ENCODE results near the gene HSPG2. TPM values are rescaled to one million over a fixed set of nuclear protein-coding genes. Genes with fewer than 3 reads are reported as not detected.
"Not testable (repeated sequence)": the region's sequence is repeated elsewhere in the genome, so short reads cannot be mapped to it uniquely, and the experiment has no call there.

HSPG2 gene
- total RNA-seq, 2 donors from 2014 or later = 0.20 TPM; not detected in 1

DNA sequence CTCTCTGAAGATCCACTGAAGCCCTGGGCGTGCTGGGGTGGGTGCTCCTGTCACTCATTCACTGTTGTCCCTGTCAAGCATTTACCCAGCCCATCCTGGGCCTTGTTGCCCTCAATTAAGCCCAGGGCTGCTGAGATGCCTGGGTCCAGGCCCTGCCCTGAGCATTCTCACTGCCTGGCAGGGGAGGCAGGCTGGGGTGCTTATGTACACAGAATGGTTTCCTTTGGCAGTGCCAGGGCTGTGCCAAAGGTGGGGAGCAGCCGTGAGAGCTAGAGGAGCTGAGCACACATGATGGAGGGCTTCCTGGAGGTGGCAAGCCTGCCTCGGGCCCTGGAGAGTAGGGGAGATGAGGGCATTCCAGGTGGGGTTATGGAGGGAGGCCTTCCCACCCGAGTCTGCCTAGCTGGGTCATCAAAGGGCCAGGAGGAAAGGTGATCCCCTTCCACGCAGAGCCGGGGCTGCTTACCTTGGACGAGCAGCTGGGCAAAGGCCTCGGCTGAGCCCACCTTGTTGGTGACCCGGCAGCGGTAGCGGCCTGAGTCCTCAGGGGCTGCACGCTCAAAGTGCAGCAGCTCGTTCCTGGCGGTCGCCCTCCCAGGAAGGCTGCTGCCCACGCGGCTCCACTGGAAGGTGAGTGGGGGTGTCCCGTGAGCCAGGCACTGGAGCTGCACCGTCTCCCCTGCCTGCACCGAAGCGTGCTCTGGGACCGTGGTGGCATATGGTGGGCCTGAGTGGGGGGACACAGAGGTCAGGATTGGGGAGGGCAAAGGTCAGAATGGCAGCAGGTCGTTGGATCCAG is 98.6 kb downstream of the HSPG2 start:
- Mint-ChIP-seq H3K27ac (no peak overlapping the region), H3K27me3 (no peaks in the 10 kb centered on the region), H3K36me3 (no peaks in the 10 kb centered on the region), H3K4me3 (no peak overlapping the region), H3K9me3 (no peaks in the 10 kb centered on the region), H3K4me1 (ENCODE audit: low read depth in 2 of 2) (no peaks in the 10 kb centered on the region)
- ATAC-seq = no peak
- DNase-seq (ENCODE audit: low spot score) = no peak

DNA sequence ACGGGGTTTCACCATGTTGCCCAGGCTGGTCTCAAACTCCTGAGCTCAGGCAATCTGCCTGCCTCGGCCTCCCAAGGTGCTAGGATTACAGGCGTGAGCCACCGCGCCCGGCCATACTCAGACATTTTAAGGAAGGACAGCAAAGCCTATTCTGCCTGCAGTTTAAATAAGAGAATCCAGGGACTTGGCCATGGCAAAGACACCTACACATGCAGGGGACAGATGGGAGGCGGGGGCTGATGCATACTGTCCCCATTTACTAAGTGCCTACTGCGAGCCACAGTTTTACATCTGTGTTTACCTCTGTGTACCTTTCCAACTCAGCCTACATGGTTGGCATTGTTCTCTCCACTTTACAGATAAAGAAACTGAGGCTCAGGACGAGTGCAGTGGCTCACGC is 99.6 kb downstream of the HSPG2 start:
- no peak overlapping the region for H3K27ac Mint-ChIP-seq
- H3K4me1 Mint-ChIP-seq (ENCODE audit: low read depth in 2 of 2) = no peaks in the 10 kb centered on the region
- H3K9me3 Mint-ChIP-seq = no peaks in the 10 kb centered on the region
- no peak overlapping the region for H3K4me3 Mint-ChIP-seq
- no peaks in the 10 kb centered on the region for H3K36me3 Mint-ChIP-seq
- ATAC-seq (no peak), DNase-seq (ENCODE audit: low spot score) (no peak)
- no peaks in the 10 kb centered on the region for H3K27me3 Mint-ChIP-seq

DNA sequence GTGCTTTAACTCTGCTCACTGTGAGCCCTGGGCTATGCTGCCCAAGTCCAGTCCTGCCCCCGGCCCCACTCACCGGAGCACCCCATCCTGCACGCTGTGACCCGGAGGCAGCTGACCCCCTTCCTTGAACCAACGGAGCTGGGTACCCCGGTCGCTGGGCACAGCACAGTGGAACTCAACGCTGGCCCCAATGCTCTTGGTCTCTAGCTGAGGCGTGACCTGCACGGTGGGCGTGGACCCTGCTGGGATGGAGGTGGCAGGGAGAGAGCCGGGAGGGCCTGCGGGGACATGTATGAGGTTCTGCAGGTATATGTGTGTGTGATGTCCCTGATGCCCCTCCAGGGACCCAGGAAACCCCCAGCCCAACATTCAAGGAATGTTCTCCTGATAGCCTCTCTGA is 100.4 kb downstream of the HSPG2 start:
- Mint-ChIP-seq H3K36me3 (no peaks in the 10 kb centered on the region), H3K27me3 (no peaks in the 10 kb centered on the region), H3K4me3 (no peak overlapping the region), H3K9me3 (no peaks in the 10 kb centered on the region), H3K27ac (no peak overlapping the region), H3K4me1 (ENCODE audit: low read depth in 2 of 2) (no peaks in the 10 kb centered on the region)
- DNase-seq (ENCODE audit: low spot score) (no peak), ATAC-seq (peak in 1 of 2 donors; percentile 17)

DNA sequence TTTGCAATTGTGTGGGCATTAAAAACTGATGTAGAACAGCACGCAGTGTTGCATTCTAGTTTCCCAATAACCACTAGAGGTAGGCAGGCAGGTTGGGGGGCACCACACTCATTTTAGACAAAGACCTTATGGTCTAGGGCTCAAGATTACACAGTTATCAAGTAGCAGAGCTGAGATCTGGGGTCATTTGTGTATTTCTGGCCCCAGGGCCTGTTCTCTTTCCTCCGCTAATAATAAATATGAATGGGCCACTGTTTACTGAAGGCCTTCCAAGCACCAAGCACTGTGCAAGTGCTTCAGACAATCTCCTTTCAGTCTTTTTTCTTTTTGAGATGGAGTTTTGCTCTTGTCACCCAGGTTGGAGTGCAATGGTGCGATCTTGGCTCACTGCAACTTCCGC is 101.1 kb downstream of the HSPG2 start:
- Mint-ChIP-seq H3K27ac (no peak overlapping the region), H3K36me3 (no peaks in the 10 kb centered on the region), H3K4me1 (ENCODE audit: low read depth in 2 of 2) (no peaks in the 10 kb centered on the region), H3K27me3 (no peaks in the 10 kb centered on the region), H3K9me3 (no peaks in the 10 kb centered on the region), H3K4me3 (no peak overlapping the region)
- DNase-seq (ENCODE audit: low spot score) = no peak
- ATAC-seq = no peak

DNA sequence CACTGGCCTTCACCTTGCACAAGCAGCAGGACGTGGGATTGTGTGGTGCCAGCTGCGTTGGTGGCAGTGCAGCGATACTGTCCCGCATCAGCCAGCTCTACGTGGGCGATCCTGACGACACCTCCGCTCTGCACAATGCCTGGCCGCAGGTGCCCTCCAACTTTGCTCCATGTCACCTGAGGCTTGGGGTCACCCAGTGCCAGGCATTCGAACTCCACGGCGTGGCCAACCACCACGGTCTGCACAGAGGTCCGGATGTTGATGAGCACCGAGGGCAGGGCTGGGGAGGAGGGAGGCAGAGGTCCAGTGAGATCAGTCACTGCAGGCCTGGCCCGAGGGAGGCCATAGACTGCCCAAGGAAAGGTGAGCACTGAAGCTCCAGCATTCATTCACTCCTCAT is 102.4 kb downstream of the HSPG2 start:
- no peak for DNase-seq (ENCODE audit: low spot score)
- no peak for ATAC-seq
- Mint-ChIP-seq H3K27me3 (no peaks in the 10 kb centered on the region), H3K4me1 (ENCODE audit: low read depth in 2 of 2) (no peaks in the 10 kb centered on the region), H3K9me3 (no peaks in the 10 kb centered on the region), H3K27ac (no peak overlapping the region), H3K4me3 (no peak overlapping the region), H3K36me3 (no peaks in the 10 kb centered on the region)

DNA sequence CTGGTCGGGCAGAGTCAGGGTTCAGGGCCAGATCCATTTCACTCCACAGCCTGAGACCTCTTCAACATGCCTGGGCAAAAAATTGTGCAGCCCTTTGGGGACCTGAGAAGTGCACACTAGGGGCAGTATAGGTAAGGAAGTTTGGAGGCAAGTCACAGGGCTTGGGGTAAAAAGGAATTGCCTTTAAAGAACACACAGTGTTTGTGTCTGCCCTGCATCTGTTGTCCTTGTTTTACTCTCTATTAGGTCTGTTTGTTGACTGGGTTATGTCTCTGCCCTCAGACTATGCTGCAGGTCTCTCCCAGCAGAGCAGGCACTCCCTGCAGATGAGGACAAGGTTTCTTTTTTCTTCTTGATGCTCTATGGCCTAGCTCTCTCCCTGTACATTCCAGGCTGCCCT is 103.0 kb downstream of the HSPG2 start:
- H3K27ac Mint-ChIP-seq = no peak overlapping the region
- no peaks in the 10 kb centered on the region for H3K4me1 Mint-ChIP-seq (ENCODE audit: low read depth in 2 of 2)
- H3K4me3 Mint-ChIP-seq = no peak overlapping the region
- no peaks in the 10 kb centered on the region for H3K27me3 Mint-ChIP-seq
- H3K9me3 Mint-ChIP-seq = no peaks in the 10 kb centered on the region
- ATAC-seq (no peak), DNase-seq (ENCODE audit: low spot score) (no peak)
- no peaks in the 10 kb centered on the region for H3K36me3 Mint-ChIP-seq

DNA sequence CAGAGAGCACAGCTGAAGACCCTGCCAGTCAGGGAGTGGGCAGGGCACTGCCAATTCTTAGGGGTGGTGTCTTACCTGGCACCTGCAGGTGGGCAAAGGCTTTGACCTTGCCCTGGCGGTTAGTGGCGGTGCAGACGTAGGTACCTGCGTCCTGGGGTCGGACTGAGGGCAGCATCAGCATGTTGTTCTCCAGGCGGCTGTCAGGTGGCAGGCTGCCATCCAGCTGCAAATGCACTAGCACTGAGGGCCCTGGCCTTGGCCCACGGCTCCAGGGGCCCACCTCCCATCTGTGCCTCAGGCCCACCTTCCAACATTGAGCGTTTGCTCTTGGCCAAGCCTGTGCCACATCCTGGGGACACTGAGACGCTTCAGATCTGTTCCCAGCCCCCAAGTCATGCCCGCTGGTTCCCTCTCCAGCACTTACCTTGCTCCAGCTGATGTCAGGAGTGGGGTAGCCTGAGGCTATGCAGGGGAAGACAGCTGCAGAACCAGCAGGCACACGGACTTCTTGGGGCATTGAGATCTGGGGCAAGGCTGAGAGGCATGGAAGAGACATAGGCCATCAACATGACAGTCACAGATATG is 103.6 kb downstream of the HSPG2 start:
- Mint-ChIP-seq H3K4me1 (ENCODE audit: low read depth in 2 of 2) (no peaks in the 10 kb centered on the region), H3K27ac (no peak overlapping the region), H3K9me3 (no peaks in the 10 kb centered on the region), H3K36me3 (no peaks in the 10 kb centered on the region), H3K27me3 (no peaks in the 10 kb centered on the region), H3K4me3 (no peak overlapping the region)
- no peak for DNase-seq (ENCODE audit: low spot score)
- no peak for ATAC-seq

DNA sequence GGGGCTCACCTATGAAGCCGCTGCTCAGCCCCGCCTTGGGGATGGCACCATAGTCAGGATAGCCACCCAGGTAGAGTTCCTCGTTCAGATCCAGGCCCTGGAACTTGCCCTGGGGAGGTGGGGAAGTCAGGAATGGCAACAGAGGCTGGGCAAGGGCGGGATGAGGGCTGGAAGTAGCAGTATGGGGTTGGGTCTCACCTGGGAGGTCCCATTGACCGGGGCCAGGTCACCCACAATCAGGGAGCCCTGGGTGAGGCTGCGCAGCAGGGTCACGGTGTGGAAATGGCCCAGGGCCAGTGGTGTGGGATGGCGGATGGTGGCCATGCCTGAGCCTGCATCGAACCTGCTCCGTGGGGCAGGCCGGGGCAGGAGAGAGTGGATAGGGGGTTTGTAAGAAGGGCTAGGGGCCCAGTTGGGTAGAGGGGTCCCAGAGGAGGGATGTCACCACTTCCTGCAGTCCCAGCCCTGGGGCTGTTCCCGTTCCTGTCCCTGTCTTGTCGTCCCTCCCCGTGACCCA is 105.6 kb downstream of the HSPG2 start:
- Mint-ChIP-seq H3K4me1 (ENCODE audit: low read depth in 2 of 2) (no peaks in the 10 kb centered on the region), H3K9me3 (no peaks in the 10 kb centered on the region), H3K4me3 (no peak overlapping the region), H3K36me3 (no peaks in the 10 kb centered on the region), H3K27me3 (no peaks in the 10 kb centered on the region), H3K27ac (no peak overlapping the region)
- DNase-seq (ENCODE audit: low spot score) (no peak), ATAC-seq (no peak)

DNA sequence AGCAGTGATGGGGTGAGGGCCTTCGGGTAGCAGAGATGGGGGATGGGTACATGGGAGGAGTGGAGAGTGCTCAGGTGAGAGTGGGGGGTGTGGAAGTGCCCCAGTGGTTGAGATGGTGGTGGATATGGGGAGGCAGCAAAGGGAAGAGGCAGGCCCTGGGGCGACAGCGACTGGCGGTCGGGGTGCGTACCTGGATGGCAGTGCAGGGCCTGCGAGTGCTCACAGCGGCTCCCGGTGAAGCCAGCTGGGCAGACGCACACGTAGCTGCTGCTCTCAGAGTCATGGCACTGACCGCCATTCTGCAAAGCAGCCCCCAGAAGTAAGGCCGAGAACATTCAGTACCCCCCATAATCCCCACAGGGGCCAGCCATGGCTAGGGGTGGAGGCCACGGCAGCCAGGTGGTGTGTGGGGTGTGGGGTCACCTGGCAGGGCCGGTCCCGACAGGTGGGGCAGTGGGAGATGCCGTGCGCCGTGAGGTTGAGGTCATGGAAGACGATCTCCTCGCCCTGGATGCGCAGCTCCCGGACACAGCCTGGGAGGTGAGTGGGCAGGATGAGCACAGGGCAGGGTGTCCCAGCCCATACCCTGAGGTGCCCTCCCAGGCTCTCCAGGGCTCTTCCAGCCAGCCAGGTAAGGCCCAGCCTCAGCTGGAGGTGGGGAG is 106.2 kb downstream of the HSPG2 start:
- Mint-ChIP-seq H3K9me3 (no peaks in the 10 kb centered on the region), H3K36me3 (no peaks in the 10 kb centered on the region), H3K4me1 (ENCODE audit: low read depth in 2 of 2) (no peaks in the 10 kb centered on the region), H3K27me3 (no peaks in the 10 kb centered on the region), H3K4me3 (no peak overlapping the region), H3K27ac (no peak overlapping the region)
- ATAC-seq (no peak), DNase-seq (ENCODE audit: low spot score) (no peak)

DNA sequence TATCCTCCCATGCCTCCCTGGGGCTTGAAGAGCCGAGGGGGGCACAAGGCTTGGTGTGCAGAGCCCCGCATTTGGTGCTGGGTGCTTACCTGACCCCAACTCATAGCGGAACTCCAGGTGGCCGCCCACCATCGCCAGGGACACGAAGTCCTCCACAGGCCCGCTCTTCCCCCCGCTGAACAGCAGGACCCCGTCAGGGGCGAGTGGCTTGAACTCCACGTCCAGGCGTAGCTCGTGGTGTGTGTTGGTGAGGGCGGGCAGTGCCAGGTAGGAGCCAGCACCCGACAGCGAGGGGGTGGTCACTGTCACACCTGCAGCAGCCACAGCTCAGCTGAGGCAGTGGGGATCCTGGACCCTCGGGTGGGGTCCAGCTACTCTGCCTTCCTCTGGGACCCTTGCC is 107.8 kb downstream of the HSPG2 start:
- Mint-ChIP-seq H3K27me3 (no peaks in the 10 kb centered on the region), H3K4me3 (no peak overlapping the region), H3K36me3 (no peaks in the 10 kb centered on the region), H3K9me3 (no peaks in the 10 kb centered on the region), H3K4me1 (ENCODE audit: low read depth in 2 of 2) (no peaks in the 10 kb centered on the region), H3K27ac (no peak overlapping the region)
- DNase-seq (ENCODE audit: low spot score) = no peak
- ATAC-seq = no peak

DNA sequence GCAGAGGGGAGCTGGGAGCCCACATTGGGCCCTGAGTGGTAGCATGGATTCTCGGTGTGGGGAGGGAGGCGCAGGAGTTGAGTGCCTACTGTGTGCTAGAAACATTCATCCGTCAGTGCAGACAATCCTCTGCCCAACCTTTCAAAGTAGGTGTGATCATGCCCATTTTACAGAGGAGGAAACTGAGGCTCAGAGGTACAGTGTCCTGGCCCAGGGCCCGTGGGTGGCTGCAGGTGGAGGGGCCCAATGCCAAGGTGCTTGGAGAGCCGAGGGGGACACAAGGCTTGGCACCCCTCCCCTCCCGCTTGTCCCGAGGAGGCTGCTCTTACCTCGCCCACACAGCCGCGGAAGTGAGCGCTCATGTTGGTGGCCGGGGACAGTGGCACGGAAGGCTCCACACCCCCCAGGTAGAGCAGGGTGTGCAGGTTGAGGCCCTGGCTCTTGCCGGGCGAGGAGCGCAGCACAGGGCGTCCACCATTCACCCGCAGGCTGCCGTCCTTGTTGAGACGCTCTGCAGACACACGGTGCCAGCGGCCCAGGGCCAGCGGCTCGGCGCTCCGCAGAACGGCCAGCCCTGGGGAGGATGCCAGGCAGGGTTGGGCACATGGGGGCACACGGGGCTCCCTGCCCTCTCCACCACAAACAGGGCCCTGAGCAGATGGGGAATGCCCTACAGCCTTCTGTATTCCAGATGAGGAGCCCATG is 108.5 kb downstream of the HSPG2 start:
- Mint-ChIP-seq H3K4me1 (ENCODE audit: low read depth in 2 of 2) (no peaks in the 10 kb centered on the region), H3K36me3 (no peaks in the 10 kb centered on the region), H3K4me3 (no peak overlapping the region), H3K27me3 (no peaks in the 10 kb centered on the region), H3K9me3 (no peaks in the 10 kb centered on the region), H3K27ac (no peak overlapping the region)
- ATAC-seq = no peak
- DNase-seq (ENCODE audit: low spot score) = no peak

DNA sequence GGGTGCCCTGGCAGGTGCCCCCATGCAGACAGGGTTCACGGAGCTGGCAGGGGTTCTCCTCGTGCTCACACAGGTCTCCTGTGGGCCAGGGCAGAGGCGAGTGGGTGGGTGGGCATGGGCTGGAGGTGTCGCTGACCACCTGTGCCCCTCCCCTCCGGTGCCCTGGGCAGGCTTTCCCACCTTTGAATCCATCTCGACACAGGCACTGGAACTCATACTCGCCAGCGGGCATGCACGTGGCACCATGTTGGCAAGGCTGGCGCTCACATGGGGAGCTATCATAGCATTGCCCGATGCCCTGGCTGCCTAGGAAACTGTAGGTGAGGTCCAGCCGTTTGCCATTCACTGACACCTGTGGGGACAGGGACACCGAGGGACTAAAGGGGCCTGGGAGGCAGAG is 109.0 kb downstream of the HSPG2 start:
- Mint-ChIP-seq H3K4me3 (no peak overlapping the region), H3K9me3 (no peaks in the 10 kb centered on the region), H3K4me1 (ENCODE audit: low read depth in 2 of 2) (no peaks in the 10 kb centered on the region), H3K27me3 (no peaks in the 10 kb centered on the region), H3K27ac (no peak overlapping the region), H3K36me3 (no peaks in the 10 kb centered on the region)
- ATAC-seq (no peak), DNase-seq (ENCODE audit: low spot score) (no peak)

DNA sequence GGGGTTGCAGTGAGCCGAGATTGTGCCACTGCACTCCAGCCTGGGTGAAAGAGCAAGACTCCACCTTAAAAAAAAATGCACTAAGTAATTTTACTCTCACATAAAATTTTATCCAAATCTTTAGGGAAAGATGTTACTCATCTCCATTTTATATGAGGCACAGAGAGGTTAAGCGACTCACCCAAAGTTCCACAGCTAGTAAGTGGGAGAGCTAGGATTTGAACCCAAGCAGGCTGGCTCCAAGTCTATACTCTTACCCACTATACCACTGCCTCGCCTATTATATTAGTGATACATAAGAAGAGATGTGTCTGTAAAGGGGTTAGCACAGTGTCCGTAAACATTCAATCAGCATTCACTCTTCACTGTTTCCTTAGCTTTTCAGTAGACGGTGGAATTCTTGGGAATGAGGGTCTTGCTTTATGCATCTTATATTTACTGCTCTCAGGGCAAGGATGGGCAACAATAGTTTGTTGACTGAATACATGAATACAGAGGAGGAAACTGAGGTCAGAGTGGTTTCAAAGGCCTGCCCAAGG is 109.9 kb downstream of the HSPG2 start:
- Mint-ChIP-seq H3K9me3 (no peaks in the 10 kb centered on the region), H3K36me3 (no peaks in the 10 kb centered on the region), H3K4me3 (no peak overlapping the region), H3K27me3 (no peaks in the 10 kb centered on the region), H3K27ac (no peak overlapping the region), H3K4me1 (ENCODE audit: low read depth in 2 of 2) (no peaks in the 10 kb centered on the region)
- DNase-seq (ENCODE audit: low spot score) (no peak), ATAC-seq (no peak)

DNA sequence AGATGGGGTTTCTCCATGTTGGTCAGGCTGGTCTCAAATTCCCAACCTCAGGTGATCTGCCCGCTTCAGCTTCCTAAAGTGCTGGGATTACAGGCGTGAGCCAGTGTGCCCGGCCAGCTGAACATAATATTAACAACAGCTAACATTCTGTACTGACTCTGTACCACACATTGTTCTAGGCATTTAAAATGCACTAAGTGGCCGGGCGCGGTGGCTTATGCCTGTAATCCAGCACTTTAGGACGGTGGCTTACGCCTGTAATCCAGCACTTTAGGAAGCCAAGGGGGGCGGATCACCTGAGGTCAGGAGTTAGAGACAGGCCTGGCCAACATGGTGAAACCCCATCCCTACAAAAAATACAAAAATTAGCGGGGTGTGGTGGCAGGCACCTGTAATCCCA is 110.4 kb downstream of the HSPG2 start:
- not testable (repeated sequence) for H3K9me3 Mint-ChIP-seq; DNase-seq (ENCODE audit: low spot score); ATAC-seq; H3K27me3 Mint-ChIP-seq; H3K4me1 Mint-ChIP-seq (ENCODE audit: low read depth in 2 of 2); H3K36me3 Mint-ChIP-seq; H3K27ac Mint-ChIP-seq; H3K4me3 Mint-ChIP-seq
